HG03039 (cell line): Measurements from ENCODE around the gene SS18.

Experiments used
- ATAC-seq: cut with Tn5 transposase; IDR thresholded peaks from one replicate; pipeline ENCODE4 v1.9.1; 2021; ENCODE audit warnings: mild to moderate bottlenecking, moderate library complexity; ENCODE audit not compliant: unreplicated experiment

The SS18 gene

DNA sequence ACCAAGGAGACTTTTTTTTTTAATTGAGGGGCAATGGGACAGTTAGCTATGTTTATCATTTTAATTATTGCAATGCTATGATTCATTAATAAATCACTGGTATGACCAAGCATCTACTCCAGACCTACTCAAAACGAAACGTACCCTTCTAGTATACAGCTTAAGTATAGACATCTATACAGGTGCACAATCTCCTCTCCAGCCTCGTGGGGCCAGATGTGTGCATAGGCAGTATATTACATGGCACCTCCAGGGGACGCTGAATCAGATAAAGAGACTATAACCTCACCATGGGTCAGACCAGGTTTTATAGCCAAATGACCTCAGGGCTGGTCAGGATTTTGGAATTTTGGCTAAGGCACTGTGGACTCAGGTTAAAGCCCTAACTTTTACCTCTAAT, 86.6 kb downstream of the SS18 start:
- ATAC-seq: no peak

DNA sequence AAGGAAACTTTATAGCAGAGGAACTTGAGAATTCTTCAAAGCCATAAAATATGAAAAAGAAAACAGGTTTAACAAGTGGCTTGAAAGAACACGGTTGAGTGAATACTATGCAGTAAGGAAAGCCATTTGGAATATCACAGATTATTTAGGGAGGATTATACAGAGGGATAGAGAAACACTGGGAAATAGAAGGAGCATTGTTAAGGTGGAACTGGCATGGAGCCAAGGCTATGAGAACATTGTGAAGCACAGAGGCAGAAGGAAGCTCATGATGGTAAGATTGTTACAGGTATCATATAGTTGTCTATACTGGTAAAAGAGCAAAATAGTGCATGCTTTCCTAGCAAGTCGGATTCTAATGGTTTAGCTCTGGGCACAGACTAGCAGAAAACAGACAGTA, 87.1 kb downstream of the SS18 start:
- no peak for ATAC-seq

DNA sequence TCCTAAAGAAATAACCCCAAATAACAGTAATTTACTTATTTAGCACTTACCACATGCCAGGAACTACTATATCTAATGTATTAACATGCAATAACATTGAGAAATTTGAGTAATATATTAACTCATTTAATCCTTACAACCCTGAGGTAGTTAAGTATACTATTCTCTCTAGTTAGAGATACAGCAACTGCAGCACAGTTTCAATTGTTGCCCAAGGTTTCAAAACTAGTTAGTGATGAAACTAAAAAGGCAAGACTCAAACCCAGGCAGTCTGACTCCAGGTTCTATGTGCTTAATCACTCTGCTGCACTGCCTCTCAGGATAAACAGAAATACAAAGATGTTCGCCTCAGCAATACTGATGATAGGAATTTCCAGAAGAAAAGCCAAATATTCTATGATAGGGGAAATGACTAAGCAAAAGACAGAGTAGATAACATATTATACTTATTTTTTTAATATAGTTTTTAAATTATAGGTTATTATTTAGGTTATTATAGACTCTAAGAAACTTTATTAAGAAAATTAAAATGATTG, 88.0 kb downstream of the SS18 start:
- ATAC-seq: no peak

DNA sequence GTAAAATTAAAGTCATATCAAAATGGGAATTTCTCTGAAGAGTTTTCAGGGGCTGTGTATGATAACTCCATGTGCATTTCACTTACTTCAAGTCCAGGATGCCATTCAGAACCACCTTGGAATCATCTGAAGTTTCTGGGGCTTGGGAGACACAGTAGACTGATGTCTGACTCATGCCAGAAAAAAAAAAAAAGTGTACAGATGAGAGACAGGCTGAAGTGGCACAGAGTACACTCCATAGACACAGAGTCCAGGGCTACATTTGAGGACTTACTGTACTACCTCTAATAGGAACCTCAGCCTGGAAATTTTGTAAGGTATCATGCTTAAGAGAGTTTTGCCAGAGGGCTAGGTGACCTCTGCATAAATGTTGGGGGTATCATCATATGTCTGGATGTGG, 92.0 kb downstream of the SS18 start:
- ATAC-seq: no peak

DNA sequence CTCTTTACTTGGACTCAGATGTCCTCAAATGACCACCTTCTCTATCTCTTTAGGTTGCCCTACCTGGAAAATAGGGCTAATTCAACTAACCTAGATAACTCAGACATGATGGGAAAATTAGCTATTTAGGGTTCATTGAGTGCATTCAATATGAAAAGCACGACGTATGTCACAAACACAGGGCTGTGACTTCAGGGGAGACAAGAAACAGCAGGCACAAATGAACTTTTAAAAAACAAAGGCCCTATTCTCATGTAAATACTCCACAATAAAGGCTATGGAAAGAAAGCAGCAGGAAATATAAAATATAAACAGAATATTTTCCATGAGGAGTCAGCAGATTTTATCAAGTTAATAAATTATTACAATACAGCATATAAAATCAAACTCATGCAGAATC, 97.8 kb downstream of the SS18 start:
- no peak for ATAC-seq

DNA sequence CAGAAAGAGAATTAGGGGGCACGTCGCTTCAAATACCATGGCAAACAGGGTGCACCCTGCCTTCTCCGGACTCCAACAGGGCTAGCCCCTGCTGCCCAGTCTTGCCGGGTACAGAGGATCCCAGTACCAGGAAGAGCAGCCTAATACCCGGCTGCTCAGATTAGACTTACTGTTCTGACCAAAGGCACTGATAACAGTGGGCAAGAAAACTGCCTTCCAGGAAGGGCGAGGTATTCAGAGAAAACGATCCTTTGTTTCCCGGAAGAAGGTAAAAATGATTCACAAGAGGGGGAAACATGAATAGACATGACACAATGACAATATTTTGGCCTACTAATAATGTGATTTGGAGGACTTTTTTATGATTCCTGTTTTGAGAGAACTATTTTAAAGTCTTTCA, 99.9 kb downstream of the SS18 start:
- ATAC-seq: no peak

DNA sequence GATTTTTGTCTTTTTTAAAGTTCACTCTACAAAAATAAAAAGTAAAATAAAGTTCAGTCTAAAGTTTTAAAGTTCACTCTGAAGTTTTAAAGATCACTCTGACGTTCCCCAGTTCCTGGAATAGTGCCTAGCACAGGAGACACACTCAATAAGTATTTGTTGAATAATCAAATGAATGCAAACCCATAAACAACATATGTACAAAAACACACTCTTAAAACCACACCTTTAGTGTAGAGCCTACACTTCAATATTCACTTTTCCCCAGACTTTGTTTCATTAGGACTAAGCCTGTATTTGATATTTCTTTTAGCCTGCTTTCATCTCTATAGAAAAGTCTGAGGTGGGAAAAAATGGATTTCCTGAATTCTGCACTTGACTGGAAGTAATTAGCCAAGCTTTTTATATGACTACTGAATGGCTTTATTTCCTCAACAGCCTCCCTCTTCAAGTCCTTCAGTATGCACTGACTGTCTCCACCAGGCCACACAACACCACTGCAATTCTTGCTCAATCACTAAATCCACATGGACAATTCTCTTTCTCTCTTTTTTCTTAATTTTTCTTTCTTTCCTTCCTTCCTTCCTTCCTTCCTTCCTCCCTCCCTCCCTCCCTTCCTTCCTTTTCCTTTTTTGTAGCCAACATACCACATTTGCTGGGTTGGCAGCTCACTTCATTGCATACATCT, 104.6 kb downstream of the SS18 start:
- ATAC-seq: no peak

DNA sequence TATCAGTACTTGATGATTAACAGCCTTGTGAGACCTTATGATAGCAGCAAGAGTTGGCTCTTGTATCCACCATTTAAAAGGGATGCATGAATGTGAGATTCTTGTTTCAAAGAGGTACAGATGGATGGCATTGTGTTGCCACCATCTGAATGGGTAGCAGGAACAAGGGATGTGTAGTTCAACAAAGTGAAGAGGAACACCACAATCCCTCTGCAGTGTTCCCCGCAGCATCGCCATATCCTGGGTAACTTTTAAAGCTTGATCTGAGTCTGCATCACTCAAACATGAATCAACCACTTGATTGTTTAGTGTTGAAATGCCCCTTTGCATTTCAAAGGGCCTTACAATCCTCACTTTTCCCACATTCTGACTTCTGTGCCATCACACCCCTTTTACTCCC, 106.7 kb downstream of the SS18 start:
- no peak for ATAC-seq

DNA sequence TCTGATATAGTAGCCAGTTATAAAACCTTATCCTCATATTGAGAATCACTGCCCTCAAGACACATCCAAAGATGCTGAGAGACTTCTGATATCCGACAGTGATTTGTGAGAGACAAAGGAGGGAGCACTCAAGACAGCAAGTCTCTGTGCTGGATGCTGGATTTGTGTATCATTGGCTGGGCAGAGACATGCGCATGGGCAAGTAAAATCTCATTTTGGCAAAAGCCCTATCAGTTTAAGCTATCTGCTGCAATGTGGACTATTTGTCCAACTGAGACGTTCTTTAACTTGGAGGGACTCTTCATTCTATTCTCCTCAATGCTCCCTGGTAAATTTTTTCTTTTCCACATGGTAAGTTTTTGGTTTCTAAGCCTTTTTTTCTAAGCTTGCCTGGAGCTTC, 107.5 kb downstream of the SS18 start:
- ATAC-seq: no peak

DNA sequence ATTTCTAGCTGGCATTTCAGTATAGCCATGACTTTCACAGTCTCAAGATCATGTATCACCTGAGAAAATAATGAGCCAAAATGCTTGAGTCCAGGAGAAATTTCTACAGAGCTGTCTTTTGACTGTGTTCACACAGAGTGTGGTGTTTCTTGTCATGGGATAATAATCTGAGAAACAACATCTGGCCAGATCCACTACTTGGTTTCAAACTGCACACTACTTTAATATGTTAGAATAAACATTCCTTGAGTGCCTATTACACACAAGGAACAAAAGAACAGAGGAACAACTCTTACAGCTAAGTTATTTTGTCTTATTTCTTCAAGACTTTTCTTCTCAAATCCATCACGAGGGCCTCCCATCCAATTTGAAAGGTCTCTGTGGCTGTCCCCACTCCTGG, 108.3 kb downstream of the SS18 start:
- ATAC-seq: no peak

DNA sequence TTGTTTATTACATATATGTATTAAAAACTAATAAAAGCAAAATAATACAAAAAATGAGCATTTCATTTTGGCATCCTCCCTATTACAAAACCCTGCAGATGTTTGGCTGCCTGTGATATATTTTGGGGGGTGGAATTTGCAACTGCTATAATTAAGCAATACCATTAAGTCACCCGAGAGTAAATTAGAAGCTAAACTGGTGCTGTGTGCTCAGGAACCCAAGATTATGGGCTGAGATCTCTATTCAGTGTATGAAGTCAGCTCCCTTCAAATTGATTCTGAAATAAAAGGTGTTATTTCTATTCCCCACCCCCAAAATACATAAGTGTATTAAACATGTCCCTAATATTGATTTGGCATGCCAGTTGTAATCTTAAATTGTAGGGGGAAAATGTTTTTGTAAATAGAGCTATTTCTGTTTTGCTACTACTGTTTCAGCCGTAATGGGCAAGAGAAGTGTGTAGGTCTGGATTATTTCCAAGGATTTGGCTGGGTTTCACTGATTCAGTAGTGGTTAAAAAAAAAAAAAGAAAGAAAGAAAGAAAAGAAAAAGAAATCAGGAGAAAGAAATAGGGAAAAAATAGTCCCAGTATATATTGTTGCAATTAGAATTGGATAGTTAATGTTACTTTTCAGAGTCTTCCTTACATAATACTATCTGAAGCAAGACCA, 110.9 kb downstream of the SS18 start:
- no peak for ATAC-seq

DNA sequence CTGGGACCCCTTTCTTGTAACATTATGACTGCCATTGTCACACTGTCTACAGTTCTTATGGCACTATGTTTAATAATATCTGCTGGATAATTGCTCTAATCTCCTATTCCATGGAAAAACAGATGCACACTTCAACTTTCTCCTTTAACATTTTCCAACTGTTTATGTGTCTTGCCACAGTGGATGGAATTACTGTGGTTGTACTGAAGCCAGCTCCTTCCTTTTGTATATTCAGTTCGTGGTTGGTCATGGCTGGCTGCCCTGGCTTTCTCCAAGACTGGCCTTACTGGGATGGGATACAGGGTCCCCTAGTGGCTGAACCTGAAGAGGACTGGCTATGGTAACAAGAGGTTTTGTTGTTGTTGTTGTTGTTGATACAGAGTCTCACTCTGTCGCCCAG, 113.9 kb downstream of the SS18 start:
- ATAC-seq: no peak

DNA sequence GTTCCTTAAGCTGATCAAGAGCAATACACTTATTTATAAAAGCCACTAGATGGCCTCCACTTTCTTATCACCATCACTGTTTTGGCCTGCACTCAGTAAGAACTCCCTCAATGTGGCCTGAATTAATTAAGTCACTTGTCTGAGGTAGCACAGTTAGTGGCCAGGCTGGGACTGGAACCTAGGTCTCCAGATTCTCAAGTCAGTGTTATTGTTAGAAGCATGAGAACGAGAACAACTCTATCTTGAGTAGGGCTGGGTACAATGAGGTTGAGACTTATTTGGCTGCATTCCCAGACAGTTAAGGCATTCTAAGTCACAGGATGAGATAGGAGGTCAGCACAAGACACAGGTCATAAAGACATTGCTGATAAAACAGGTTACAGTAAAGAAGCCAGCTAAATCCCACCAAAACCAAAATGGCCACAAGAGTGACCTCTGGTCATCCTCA, 115.8 kb downstream of the SS18 start:
- no peak for ATAC-seq
